MM.1S (cell line): ENCODE measurements around the gene ELMO1.
A peak's percentile ranks its signal among the peaks of the same experiment; 100 is the strongest.

Experiments used
- DNase-seq: peaks from one replicate; pipeline ENCODE4 v3.0.0-alpha.2; 2015
- H2AFZ ChIP-seq: fragments of 300-600 bp; sonication (generic); 2 replicates; pipeline ENCODE4 v1.6.0; 2016; ENCODE audit warnings: antibody characterized with exemption, low read length
- H3F3A ChIP-seq: fragments of 300-600 bp; sonication (generic); 2 replicates; pipeline ENCODE4 v1.6.1; 2016; ENCODE audit warnings: mild to moderate bottlenecking, antibody characterized with exemption, low read length, moderate library complexity, mixed read lengths; ENCODE audit not compliant: insufficient read depth
- H3K27ac ChIP-seq: fragments of 300-600 bp; sonication (generic); 2 replicates; pipeline ENCODE4 v1.5.1; 2016; ENCODE audit warnings: mild to moderate bottlenecking, low read length
- H3K27me3 ChIP-seq: fragments of 300-600 bp; sonication (generic); replicated peaks from 2 replicates; pipeline ENCODE4 v1.6.0; 2016; ENCODE audit warnings: low read length; ENCODE audit not compliant: insufficient read depth
- H3K36me3 ChIP-seq: fragments of 300-600 bp; sonication (generic); replicated peaks from 2 replicates; pipeline ENCODE4 v1.6.1; 2016; ENCODE audit warnings: mild to moderate bottlenecking, low read length, mixed read lengths; ENCODE audit not compliant: insufficient read depth
- H3K4me1 ChIP-seq: fragments of 300-600 bp; sonication (generic); 2 replicates; pipeline ENCODE4 v1.6.1; 2016; ENCODE audit warnings: low read length, mixed read lengths
- H3K4me2 ChIP-seq: fragments of 300-600 bp; sonication (generic); 2 replicates; pipeline ENCODE4 v1.6.0; 2016; ENCODE audit warnings: low read depth, low read length
- H3K4me3 ChIP-seq: fragments of 300-600 bp; sonication (generic); 2 replicates; pipeline ENCODE4 v1.5.1; 2016; ENCODE audit warnings: low read length, mixed read lengths
- H3K79me2 ChIP-seq: fragments of 300-600 bp; sonication (generic); 2 replicates; pipeline ENCODE4 v1.6.1; 2016; ENCODE audit warnings: mixed run types, low read length, mixed read lengths
- H3K9ac ChIP-seq: fragments of 300-600 bp; sonication (generic); 2 replicates; pipeline ENCODE4 v1.6.1; 2016; ENCODE audit warnings: low read length, mixed read lengths
- H3K9me2 ChIP-seq: fragments of 300-600 bp; sonication (generic); replicated peaks from 2 replicates; pipeline ENCODE4 v1.6.1; 2016; ENCODE audit warnings: mild to moderate bottlenecking, low read length, mixed read lengths; ENCODE audit not compliant: insufficient read depth
- H3K9me3 ChIP-seq: fragments of 300-600 bp; sonication (generic); replicated peaks from 2 replicates; pipeline ENCODE4 v1.6.1; 2016; ENCODE audit warnings: mild to moderate bottlenecking, low read length, mixed read lengths; ENCODE audit not compliant: insufficient read depth
- H4K20me1 ChIP-seq: fragments of 300-600 bp; sonication (generic); 2 replicates; pipeline ENCODE4 v1.6.1; 2016; ENCODE audit warnings: mild to moderate bottlenecking, low read length, moderate library complexity, mixed read lengths; ENCODE audit not compliant: insufficient read depth
- EZH2 ChIP-seq: fragments of 300-600 bp; sonication (generic); optimal IDR thresholded peaks from 2 replicates; pipeline ENCODE3; 2017; ENCODE audit warnings: low read depth, mild to moderate bottlenecking, antibody characterized with exemption, low read length, mixed read lengths
- EZH2phosphoT487 ChIP-seq: fragments of 300-600 bp; sonication (generic); IDR thresholded peaks from 2 replicates; pipeline ENCODE4 v1.6.1; 2018; ENCODE audit warnings: antibody characterized with exemption, low read length
- TF ChIP-seq, protein P1 (sequence below): fragments of 300-600 bp; sonication (generic); IDR thresholded peaks from 2 replicates; pipeline ENCODE4 v1.5.1; 2016; ENCODE audit warnings: antibody characterized with exemption, low read length, mixed read lengths

Gene ELMO1

GRCh38 chr7:37342176-37342687 is 106.4 kb downstream of the ELMO1 start:
- no peaks in the 10 kb centered on the region for H3K9me3 ChIP-seq
- peaks cover 4% of the 10 kb centered on the region; the same call in 1 of the 2 replicates for H4K20me1 ChIP-seq
- peak overlapping the region; percentile 86 for H3K4me3 ChIP-seq
- no peaks in the 10 kb centered on the region for H3K36me3 ChIP-seq
- H3K27ac ChIP-seq, result peak overlapping the region; percentile 90
- peaks cover 54% of the 10 kb centered on the region for H3K79me2 ChIP-seq
- peak overlapping the region; percentile 62 for H3K4me2 ChIP-seq
- DNase-seq, result no peak
- H3F3A ChIP-seq, result peaks cover 60% of the 10 kb centered on the region
- H2AFZ ChIP-seq, result peak overlapping the region; percentile 13
- H3K9ac ChIP-seq, result peak overlapping the region; percentile 82
- TF ChIP-seq EZH2, result no peak
- TF ChIP-seq, protein P1, sequence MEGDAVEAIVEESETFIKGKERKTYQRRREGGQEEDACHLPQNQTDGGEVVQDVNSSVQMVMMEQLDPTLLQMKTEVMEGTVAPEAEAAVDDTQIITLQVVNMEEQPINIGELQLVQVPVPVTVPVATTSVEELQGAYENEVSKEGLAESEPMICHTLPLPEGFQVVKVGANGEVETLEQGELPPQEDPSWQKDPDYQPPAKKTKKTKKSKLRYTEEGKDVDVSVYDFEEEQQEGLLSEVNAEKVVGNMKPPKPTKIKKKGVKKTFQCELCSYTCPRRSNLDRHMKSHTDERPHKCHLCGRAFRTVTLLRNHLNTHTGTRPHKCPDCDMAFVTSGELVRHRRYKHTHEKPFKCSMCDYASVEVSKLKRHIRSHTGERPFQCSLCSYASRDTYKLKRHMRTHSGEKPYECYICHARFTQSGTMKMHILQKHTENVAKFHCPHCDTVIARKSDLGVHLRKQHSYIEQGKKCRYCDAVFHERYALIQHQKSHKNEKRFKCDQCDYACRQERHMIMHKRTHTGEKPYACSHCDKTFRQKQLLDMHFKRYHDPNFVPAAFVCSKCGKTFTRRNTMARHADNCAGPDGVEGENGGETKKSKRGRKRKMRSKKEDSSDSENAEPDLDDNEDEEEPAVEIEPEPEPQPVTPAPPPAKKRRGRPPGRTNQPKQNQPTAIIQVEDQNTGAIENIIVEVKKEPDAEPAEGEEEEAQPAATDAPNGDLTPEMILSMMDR, result no peak
- TF ChIP-seq EZH2phosphoT487, result no peak
- H3K9me2 ChIP-seq, result no peaks in the 10 kb centered on the region
- no peaks in the 10 kb centered on the region for H3K27me3 ChIP-seq
- peaks cover 48% of the 10 kb centered on the region for H3K4me1 ChIP-seq

DNA sequence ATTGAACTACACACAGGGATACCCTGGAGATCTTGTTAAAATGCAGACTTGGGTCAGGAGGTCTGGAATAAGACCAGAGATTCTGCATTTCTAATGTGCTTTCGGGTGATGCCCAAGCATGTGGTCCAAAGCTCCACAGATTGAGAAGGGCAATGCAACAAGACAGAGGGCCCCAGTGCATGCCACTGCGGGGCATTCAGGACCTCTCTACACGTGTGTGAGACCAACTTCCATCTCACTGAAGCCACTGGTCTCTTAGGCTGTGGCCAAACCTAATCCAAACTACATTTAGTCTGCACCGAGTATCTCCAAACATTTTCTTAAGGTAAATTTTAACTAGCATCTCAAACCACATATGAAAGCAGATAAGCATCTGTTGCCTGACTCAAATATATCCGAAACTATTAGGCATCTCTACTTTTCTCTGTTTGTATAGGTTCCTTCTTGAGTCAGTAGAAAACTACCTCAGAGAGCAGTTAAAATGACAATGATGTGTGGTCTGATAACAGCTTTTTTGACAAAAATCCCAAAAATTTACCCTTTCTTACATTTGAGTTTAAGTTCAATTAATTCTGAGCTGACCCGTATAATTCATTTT is 107.5 kb downstream of the ELMO1 start:
- Histone ChIP-seq H3K36me3 (no peaks in the 10 kb centered on the region), H4K20me1 (peaks cover 4% of the 10 kb centered on the region; the same call in 1 of the 2 replicates), H3K27me3 (no peaks in the 10 kb centered on the region), H3K4me2 (peak overlapping the region; percentile 62), H2AFZ (no peak overlapping the region), H3K9me2 (no peaks in the 10 kb centered on the region), H3K9ac (peak overlapping the region; percentile 82), H3K4me3 (peak overlapping the region; percentile 86), H3K9me3 (no peaks in the 10 kb centered on the region), H3F3A (peaks cover 64% of the 10 kb centered on the region), H3K79me2 (peaks cover 62% of the 10 kb centered on the region), H3K27ac (peak overlapping the region; percentile 90), H3K4me1 (peaks cover 53% of the 10 kb centered on the region)
- TF ChIP-seq, protein P1, result no peak
- no peak for TF ChIP-seq EZH2
- no peak for TF ChIP-seq EZH2phosphoT487
- DNase-seq, result peak; percentile 53

- H3K36me3 ChIP-seq, result 0 out of 2 replicates have a peak, but pooled peaks cover 6% of the 10 kb centered on the region
- no peaks in the 10 kb centered on the region for H3K9me2 ChIP-seq
- H3F3A ChIP-seq, result peaks cover 54% of the 10 kb centered on the region
- no peaks in the 10 kb centered on the region for H3K9me3 ChIP-seq
- H2AFZ ChIP-seq, result no peak overlapping the region
- H3K4me1 ChIP-seq, result peaks cover 58% of the 10 kb centered on the region
- DNase-seq, result no peak
- peaks cover 6% of the 10 kb centered on the region; the same call in 1 of the 2 replicates for H4K20me1 ChIP-seq
- H3K9ac ChIP-seq, result no peak overlapping the region
- TF ChIP-seq EZH2 (no peak), EZH2phosphoT487 (no peak)
- TF ChIP-seq, protein P1, result no peak
- no peak overlapping the region for H3K4me3 ChIP-seq
- no peaks in the 10 kb centered on the region for H3K27me3 ChIP-seq
- H3K79me2 ChIP-seq, result peaks cover 84% of the 10 kb centered on the region
- H3K27ac ChIP-seq, result no peak overlapping the region
- H3K4me2 ChIP-seq, result peak overlapping the region; percentile 62; the same call in 1 of the 2 replicates
These were observed 109.7 kb downstream of the ELMO1 start for GRCh38 chr7:37338966-37339365.
